Gastrocnemius medialis (tissue), 4 donors: Measurements from ENCODE around the gene IMMT.

Source experiments
- CTCF ChIP-seq, 5 experiments: fragments of 450-650 bp in 3 of 5; fragments of 200-600 bp in 2 of 5; sonication (generic) in 2 of 5; IDR thresholded peaks in 4 of 5; conservative IDR thresholded peaks in 1 of 5; 1 replicate in 4 of 5; 2 replicates in 1 of 5; pipeline ENCODE4 v1.5.1; 2016 to 2019; ENCODE audit warnings: antibody characterized with exemption in 5 of 5, mild to moderate bottlenecking in 3 of 5, moderate library complexity in 3 of 5
- POLR2A ChIP-seq, 2 donors: fragments of 450-650 bp; IDR thresholded peaks; one replicate each; pipeline ENCODE4 v1.6.1; 2017; ENCODE audit warnings: antibody characterized with exemption in 2 of 2, mild to moderate bottlenecking in 2 of 2, moderate library complexity in 2 of 2

- no peak for TF ChIP-seq POLR2A (IDR thresholded peaks at IDR 0.05)
- no peak for TF ChIP-seq CTCF (IDR thresholded peaks at IDR 0.05 in 4 of 5, conservative IDR thresholded peaks at IDR 0.05 in 1 of 5)
Observed at GRCh38 chr2:86201671-86202335, 6.5 kb upstream of the IMMT start.
